Spleen (tissue), 7 donors: ENCODE data around the gene GRM8.

ENCODE experiments used
- POLR2A ChIP-seq, 3 donors: fragments of 450-650 bp; IDR thresholded peaks; one replicate each; pipeline ENCODE4 v1.5.1; 2017; ENCODE audit warnings: antibody characterized with exemption in 3 of 3, mild to moderate bottlenecking in 1 of 3
- TF ChIP-seq, protein P1 (sequence below), 11 experiments: fragments of 200-600 bp in 7 of 11; fragments of 450-650 bp in 4 of 11; sonication (generic) in 4 of 11; IDR thresholded peaks in 8 of 11; conservative IDR thresholded peaks in 3 of 11; 1 replicate in 7 of 11; 2 replicates in 4 of 11; pipeline versions ENCODE4 v1.4.0 to v1.8.0; 2016 to 2021; ENCODE audit warnings: antibody characterized with exemption in 11 of 11, inconsistent platforms in 4 of 11, mild to moderate bottlenecking in 1 of 11
- donor health status: DM: no; HTN: no; CAD: no; lungs with moderate emphysema.
- donor health status: DM: no; HTN: no; CAD: no.
- donor health status: DM: no; HTN: no; CAD: no.

DNA sequence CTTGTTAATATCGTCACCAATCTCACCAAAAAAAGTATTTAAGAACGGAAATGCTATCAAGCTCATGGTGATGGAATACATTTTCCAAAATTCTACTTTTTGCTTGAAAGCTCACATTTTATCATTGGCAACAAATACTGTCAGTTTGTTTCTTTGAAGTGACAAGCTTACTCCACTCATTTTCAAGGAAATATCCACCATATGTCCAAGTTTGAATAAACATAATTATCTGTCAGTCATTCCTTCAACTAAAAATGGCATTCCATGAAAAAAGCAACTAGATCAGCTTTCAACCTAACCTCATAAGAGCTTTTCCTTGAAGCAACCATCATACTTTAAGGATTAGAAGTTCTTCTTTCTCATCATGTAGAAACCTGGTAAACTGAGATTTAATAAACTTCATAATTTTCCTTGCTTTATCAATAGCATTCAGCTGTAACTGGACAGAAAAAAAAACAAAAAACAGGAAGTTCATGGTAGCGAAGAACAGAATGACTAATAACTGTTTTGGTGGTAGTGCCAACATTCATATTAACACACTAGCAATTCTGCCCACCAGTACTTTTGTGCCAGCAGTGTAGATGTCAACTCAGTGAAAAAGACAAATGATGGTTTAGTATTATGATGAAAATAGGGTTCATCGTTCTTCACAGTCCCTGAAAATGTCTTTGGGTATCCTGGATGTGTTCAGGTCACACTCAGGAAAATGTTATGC, 764.9 kb downstream of the GRM8 start:
- TF ChIP-seq, protein P1, sequence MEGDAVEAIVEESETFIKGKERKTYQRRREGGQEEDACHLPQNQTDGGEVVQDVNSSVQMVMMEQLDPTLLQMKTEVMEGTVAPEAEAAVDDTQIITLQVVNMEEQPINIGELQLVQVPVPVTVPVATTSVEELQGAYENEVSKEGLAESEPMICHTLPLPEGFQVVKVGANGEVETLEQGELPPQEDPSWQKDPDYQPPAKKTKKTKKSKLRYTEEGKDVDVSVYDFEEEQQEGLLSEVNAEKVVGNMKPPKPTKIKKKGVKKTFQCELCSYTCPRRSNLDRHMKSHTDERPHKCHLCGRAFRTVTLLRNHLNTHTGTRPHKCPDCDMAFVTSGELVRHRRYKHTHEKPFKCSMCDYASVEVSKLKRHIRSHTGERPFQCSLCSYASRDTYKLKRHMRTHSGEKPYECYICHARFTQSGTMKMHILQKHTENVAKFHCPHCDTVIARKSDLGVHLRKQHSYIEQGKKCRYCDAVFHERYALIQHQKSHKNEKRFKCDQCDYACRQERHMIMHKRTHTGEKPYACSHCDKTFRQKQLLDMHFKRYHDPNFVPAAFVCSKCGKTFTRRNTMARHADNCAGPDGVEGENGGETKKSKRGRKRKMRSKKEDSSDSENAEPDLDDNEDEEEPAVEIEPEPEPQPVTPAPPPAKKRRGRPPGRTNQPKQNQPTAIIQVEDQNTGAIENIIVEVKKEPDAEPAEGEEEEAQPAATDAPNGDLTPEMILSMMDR (IDR thresholded peaks at IDR 0.05 in 8 of 11, conservative IDR thresholded peaks at IDR 0.05 in 3 of 11) = no peak
- no peak for TF ChIP-seq POLR2A (IDR thresholded peaks at IDR 0.05)
